Natural killer cell (primary cell): ENCODE measurements around the gene TRPC4. TPM values are rescaled to one million over a fixed set of nuclear protein-coding genes. Genes with fewer than 3 reads are reported as not detected.

Experiments used
- ATAC-seq, 3 donors: fragments of 150-1000 bp in 2 of 3; fragments of 200-7000 bp in 1 of 3; cut with Tn5 transposase; 1 replicate in 1 of 3; 2 replicates in 2 of 3; pipeline ENCODE4 v1.10.0; 2021; ENCODE audit warnings: mild to moderate bottlenecking in 2 of 3, moderate library complexity in 2 of 3
- DNase-seq, 2 donors: peaks; one replicate each; pipeline versions ENCODE4 v3.0.0 to v3.0.0-alpha.2; 2013 to 2021; ENCODE audit warnings: mixed read lengths in 1 of 2
- H3K27ac ChIP-seq: one replicate; pipeline ENCODE4 v1.5.1; 2013; ENCODE audit warnings: mild to moderate bottlenecking, low read length
- H3K27me3 ChIP-seq: one replicate; pipeline ENCODE4 v1.6.1; 2013; ENCODE audit warnings: low read length; ENCODE audit not compliant: control insufficient read depth, insufficient read depth
- H3K36me3 ChIP-seq: one replicate; pipeline ENCODE4 v1.6.1; 2013; ENCODE audit warnings: low read length; ENCODE audit not compliant: control insufficient read depth, insufficient read depth
- H3K4me1 ChIP-seq: one replicate; pipeline ENCODE4 v1.6.1; 2013; ENCODE audit warnings: low read length; ENCODE audit not compliant: control insufficient read depth, insufficient read depth
- H3K4me3 ChIP-seq: one replicate; pipeline ENCODE4 v1.5.1; 2013; ENCODE audit warnings: low read length
- H3K9me3 ChIP-seq: one replicate; pipeline ENCODE4 v1.6.1; 2013; ENCODE audit warnings: low read length; ENCODE audit not compliant: control insufficient read depth, insufficient read depth
- H3K27ac Mint-ChIP-seq, 2 donors: one replicate each; pipeline ENCODE4 v1.8.0; 2022; ENCODE audit warnings: mild to moderate bottlenecking in 2 of 2, mixed read lengths in 2 of 2, moderate library complexity in 1 of 2
- H3K27me3 Mint-ChIP-seq, 2 donors: one replicate each; pipeline ENCODE4 v1.8.0; 2022; ENCODE audit warnings: low read depth in 2 of 2, mixed read lengths in 2 of 2
- H3K36me3 Mint-ChIP-seq: one replicate; pipeline ENCODE4 v1.8.0; 2022; ENCODE audit warnings: mixed read lengths
- H3K4me1 Mint-ChIP-seq, 2 donors: one replicate each; pipeline ENCODE4 v1.8.0; 2022; ENCODE audit warnings: mixed read lengths in 2 of 2
- H3K4me3 Mint-ChIP-seq: one replicate; pipeline ENCODE4 v1.8.0; 2022; ENCODE audit warnings: mild to moderate bottlenecking, moderate library complexity, mixed read lengths
- H3K9me3 Mint-ChIP-seq, 2 donors: one replicate each; pipeline ENCODE4 v1.8.0; 2022; ENCODE audit warnings: mixed read lengths in 2 of 2
- CTCF ChIP-seq: fragments of 200-600 bp; IDR thresholded peaks from one replicate; pipeline ENCODE4 v1.8.0; 2022; ENCODE audit warnings: antibody characterized with exemption
- WGBS: methylation state at CpG from one replicate; pipeline ENCODE4 v1.1.7; 2013; ENCODE audit warnings: missing lambda C conversion rate; ENCODE audit not compliant: insufficient coverage; 5-methylcytosine and 5-hydroxymethylcytosine counted together
- intact Hi-C: fragments of 100-400 bp; cut with micrococcal nuclease; formaldehyde crosslinking; loops from one replicate; pipeline ENCODE4 v1.14.2; 2022
- total RNA-seq, 4 donors: library from RNA; stranded (reverse); fragments of 120-200 nt in 1 of 4; gene quantifications; one replicate each; pipeline versions ENCODE4 v1.2.3 to v1.2.4, GENCODE V29; 2013 to 2022

Gene TRPC4
- total RNA-seq, 3 donors from 2014 or later (not counting 1 experiment from before 2014, with no cell fraction given): not detected

- Mint-ChIP-seq H3K27me3 (no peaks in the 10 kb centered on the region), H3K4me1 (no peaks in the 10 kb centered on the region), H3K9me3 (peaks cover 7 to 16% of the 10 kb centered on the region in 2 donors), H3K27ac (no peak overlapping the region), H3K36me3 (no peaks in the 10 kb centered on the region), H3K4me3 (no peak overlapping the region)
- TF ChIP-seq CTCF: no peak
- Histone ChIP-seq H3K27ac (no peak overlapping the region), H3K27me3 (no peaks in the 10 kb centered on the region), H3K36me3 (no peaks in the 10 kb centered on the region), H3K4me3 (no peak overlapping the region), H3K9me3 (no peaks in the 10 kb centered on the region), H3K4me1 (no peaks in the 10 kb centered on the region)
- DNase-seq: no peak
- ATAC-seq: no peak
- intact Hi-C loops: no loop called here
These were observed 74.2 kb downstream of the TRPC4 start for GRCh38 chr13:37795326-37795725.

- DNase-seq: no peak
- intact Hi-C loops: no loop called here
- Histone ChIP-seq H3K36me3 (no peaks in the 10 kb centered on the region), H3K9me3 (no peaks in the 10 kb centered on the region), H3K4me1 (no peaks in the 10 kb centered on the region), H3K27ac (no peak overlapping the region), H3K27me3 (no peaks in the 10 kb centered on the region), H3K4me3 (no peak overlapping the region)
- no peak for ATAC-seq
- TF ChIP-seq CTCF: no peak
- no peaks in the 10 kb centered on the region for H3K27me3 Mint-ChIP-seq
- no peak overlapping the region for H3K4me3 Mint-ChIP-seq
- WGBS: 97% methylated on average over 2 of the region's 2 CpGs
- no peak overlapping the region for H3K27ac Mint-ChIP-seq
- H3K9me3 Mint-ChIP-seq: peaks cover 9 to 20% of the 10 kb centered on the region in 2 donors
- H3K36me3 Mint-ChIP-seq: no peaks in the 10 kb centered on the region
- no peaks in the 10 kb centered on the region for H3K4me1 Mint-ChIP-seq
These were observed 77.9 kb downstream of the TRPC4 start for GRCh38 chr13:37791699-37792098.

- ATAC-seq: no peak
- intact Hi-C loops: no loop called here
These were observed 81.2 kb downstream of the TRPC4 start for GRCh38 chr13:37788346-37788745.

More at GRCh38 chr13:37788346-37788745, 81.2 kb downstream of the TRPC4 start:
- H3K36me3 ChIP-seq: no peaks in the 10 kb centered on the region
- no peaks in the 10 kb centered on the region for H3K9me3 ChIP-seq
- H3K4me3 ChIP-seq: no peak overlapping the region
- no peaks in the 10 kb centered on the region for H3K4me1 Mint-ChIP-seq
- no peak overlapping the region for H3K27ac ChIP-seq
- H3K4me1 ChIP-seq: no peaks in the 10 kb centered on the region
- H3K27me3 ChIP-seq: no peaks in the 10 kb centered on the region
- no peak for TF ChIP-seq CTCF
- peaks cover 7 to 17% of the 10 kb centered on the region in 2 donors for H3K9me3 Mint-ChIP-seq
- H3K27ac Mint-ChIP-seq: no peak overlapping the region
- H3K27me3 Mint-ChIP-seq: no peaks in the 10 kb centered on the region
- no peak for DNase-seq
- WGBS: 95% methylated on average over 1 of the region's 1 CpG
- no peaks in the 10 kb centered on the region for H3K36me3 Mint-ChIP-seq
- no peak overlapping the region for H3K4me3 Mint-ChIP-seq
